H1 (cell line): ENCODE results near the gene MDFIC2. TPM values are rescaled to one million over a fixed set of nuclear protein-coding genes. Genes with fewer than 3 reads are reported as not detected.

ENCODE experiments used
- CHD1 ChIP-seq: IDR thresholded peaks from 2 replicates; pipeline ENCODE4 v1.6.1; 2012; ENCODE audit warnings: low read depth, low read length, improper control_type of control experiment
- POLR2A ChIP-seq, 2 experiments: IDR thresholded peaks; 1 replicate in 1 of 2; 2 replicates in 1 of 2; pipeline ENCODE4 v1.6.1; 2011; ENCODE audit warnings: low read depth in 2 of 2, low read length in 2 of 2, mild to moderate bottlenecking in 2 of 2; ENCODE audit errors: control extremely low read depth in 1 of 2
- SIRT6 ChIP-seq: IDR thresholded peaks from one replicate; pipeline ENCODE4 v1.7.1; 2012; ENCODE audit warnings: low read length, inconsistent platforms
- ZNF274 ChIP-seq: IDR thresholded peaks from 2 replicates; pipeline ENCODE4 v1.7.0; 2012; ENCODE audit warnings: low read length, borderline replicate concordance; ENCODE audit errors: extremely low read depth
- polyA plus RNA-seq, 7 experiments: library from polyadenylated mRNA; depleted of rRNA in 3 of 7; stranded (reverse) in 5 of 7; unstranded in 2 of 7; fragments of >200 nt in 5 of 7; fragments of 200-250 nt in 2 of 7; gene quantifications; 1 replicate in 5 of 7; 2 replicates in 1 of 7; 4 replicates in 1 of 7; pipeline versions ENCODE4 v1.2.1 to v1.2.3, GENCODE V29; 2011 to 2013; ENCODE audit warnings: missing spikeins in 2 of 7, mixed read lengths in 2 of 7
- total RNA-seq: library from RNA; stranded (reverse); fragmentation: NEBNext Ultra II Directional; extraction: Animal tissue kit (Norgen Biotek cat#: 25700); gene quantifications from 2 replicates; pipeline ENCODE4 v1.2.1, GENCODE V29; 2021
- TF ChIP-seq, protein P1 (sequence below): IDR thresholded peaks from 2 replicates; pipeline ENCODE4 v1.6.1; 2011; ENCODE audit warnings: low read length, improper control_type of control experiment

MDFIC2 gene
- total and polyA plus RNA-seq, 2 of the 8 experiments (the other 6 are each of a cell fraction or from before 2014, with no cell fraction given), result not detected

- TF ChIP-seq, protein P1, sequence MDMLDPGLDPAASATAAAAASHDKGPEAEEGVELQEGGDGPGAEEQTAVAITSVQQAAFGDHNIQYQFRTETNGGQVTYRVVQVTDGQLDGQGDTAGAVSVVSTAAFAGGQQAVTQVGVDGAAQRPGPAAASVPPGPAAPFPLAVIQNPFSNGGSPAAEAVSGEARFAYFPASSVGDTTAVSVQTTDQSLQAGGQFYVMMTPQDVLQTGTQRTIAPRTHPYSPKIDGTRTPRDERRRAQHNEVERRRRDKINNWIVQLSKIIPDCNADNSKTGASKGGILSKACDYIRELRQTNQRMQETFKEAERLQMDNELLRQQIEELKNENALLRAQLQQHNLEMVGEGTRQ, result no peak
- TF ChIP-seq SIRT6 (no peak), POLR2A (IDR thresholded peaks at IDR 0.05; ENCODE audit: control extremely low read depth in 1 of 2, low read depth in 2 of 2, low read length in 2 of 2) (no peak), CHD1 (no peak), ZNF274 (no peak)
- TF ChIP-seq, all 59 proteins: peak for 0
Observed at GRCh38 chr3:70264122-70264780, 48.2 kb downstream of the MDFIC2 start (continued).
